HG03175 (cell line): Measurements from ENCODE around the gene DNMT1.

Source experiments
- ATAC-seq: cut with Tn5 transposase; IDR thresholded peaks from one replicate; pipeline ENCODE4 v1.9.1; 2021; ENCODE audit warnings: mild to moderate bottlenecking, moderate library complexity; ENCODE audit not compliant: unreplicated experiment

DNMT1 gene

DNA sequence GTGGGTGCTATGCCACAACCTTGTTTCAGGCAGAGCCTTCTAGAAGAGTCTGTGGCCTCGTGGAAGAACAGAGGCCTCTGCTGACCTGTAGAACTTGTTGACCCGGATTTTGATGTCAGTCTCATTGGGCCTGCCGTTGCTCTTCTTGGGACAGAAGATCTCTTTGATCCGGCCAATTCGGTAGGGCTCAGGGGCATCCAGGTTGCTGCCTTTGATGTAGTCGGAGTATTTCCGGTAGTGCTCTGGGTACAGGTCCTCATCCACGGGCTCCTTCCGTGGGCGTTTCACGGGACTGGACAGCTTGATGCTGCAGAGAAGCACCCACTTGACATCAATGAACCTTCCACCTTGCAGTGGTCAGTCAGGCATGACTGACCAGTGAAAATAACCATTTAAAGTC, 51.1 kb downstream of the DNMT1 start:
- no peak for ATAC-seq

DNA sequence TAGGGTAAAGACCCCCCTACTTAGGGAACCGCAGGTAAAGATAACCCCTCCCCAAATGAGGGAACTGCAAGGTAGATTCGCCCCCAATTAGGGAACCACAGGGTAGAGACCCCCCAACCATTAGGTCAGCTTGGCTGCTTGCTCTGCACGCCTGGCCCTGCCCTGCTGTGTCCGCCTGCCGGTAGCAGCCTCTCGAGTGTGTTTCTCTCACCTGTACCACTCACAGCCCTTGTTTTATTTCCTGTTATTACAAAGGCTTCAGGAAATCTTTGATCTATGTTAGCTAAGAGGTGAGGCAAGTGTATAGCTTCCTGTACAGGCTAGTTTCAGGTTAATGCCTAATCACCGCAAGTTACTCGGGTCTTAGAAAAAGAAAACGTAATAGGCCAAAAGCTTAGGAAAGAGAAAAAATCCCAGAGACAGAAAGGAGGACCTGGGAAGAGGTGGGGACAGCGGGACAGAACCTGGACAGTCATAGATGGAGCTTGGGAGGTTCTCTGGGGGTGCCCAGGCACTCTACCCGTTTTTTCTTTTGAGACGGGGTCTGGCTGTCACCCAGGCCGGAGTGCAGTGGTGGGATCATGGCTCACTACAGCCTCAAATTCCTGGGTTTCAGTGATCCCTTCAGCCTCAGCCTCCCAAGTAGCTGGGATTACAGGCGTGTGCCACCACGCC, 51.9 kb downstream of the DNMT1 start:
- ATAC-seq = no peak

DNA sequence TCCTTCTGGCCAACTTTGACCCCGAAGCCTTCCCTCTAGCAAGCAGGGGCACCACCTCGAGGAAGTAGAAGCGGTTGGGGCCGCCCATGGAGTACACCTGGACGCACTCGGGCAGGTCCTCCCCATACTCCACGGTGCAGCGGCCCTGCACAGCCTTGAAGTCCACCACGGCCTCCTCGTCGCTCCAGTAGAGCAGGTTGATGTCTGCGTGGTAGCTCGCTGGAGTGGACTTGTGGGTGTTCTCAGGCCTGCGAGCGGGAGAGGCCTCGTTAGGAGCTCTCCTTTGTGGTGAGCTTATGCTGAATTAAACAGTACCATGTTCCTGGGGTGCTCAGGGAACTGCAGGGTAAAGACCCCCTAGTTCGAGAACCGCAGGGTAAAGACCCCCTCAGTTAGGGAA, 52.8 kb downstream of the DNMT1 start:
- ATAC-seq = no peak

GRCh38 chr19:10141479-10141878, 53.3 kb downstream of the DNMT1 start:
- no peak for ATAC-seq

- ATAC-seq = no peak
These were observed 54.8 kb downstream of the DNMT1 start for GRCh38 chr19:10139952-10140351.

- ATAC-seq = no peak
These were observed 55.6 kb downstream of the DNMT1 start for GRCh38 chr19:10138879-10139795.

- ATAC-seq = no peak
These were observed 56.7 kb downstream of the DNMT1 start for GRCh38 chr19:10137751-10138682.

DNA sequence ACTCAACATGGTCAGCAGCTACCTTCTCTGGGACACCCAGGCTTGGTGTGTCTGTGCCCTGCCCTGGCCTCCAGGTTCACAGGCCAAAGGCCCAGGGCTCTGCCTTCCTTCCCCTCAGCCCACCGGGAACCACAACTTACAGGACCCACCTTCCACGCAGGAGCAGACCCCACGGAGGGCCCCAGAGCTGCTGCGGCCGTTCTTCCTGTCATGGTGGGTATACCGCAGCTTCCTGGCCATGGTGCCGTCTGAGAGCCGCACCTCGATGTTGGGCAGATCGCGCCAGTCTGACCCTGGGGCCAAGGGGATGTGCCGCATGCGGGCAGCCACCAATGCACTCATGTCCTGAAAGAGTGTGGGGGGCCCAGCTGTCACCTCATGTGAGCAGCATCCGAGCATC, 57.8 kb downstream of the DNMT1 start:
- ATAC-seq = no peak

DNA sequence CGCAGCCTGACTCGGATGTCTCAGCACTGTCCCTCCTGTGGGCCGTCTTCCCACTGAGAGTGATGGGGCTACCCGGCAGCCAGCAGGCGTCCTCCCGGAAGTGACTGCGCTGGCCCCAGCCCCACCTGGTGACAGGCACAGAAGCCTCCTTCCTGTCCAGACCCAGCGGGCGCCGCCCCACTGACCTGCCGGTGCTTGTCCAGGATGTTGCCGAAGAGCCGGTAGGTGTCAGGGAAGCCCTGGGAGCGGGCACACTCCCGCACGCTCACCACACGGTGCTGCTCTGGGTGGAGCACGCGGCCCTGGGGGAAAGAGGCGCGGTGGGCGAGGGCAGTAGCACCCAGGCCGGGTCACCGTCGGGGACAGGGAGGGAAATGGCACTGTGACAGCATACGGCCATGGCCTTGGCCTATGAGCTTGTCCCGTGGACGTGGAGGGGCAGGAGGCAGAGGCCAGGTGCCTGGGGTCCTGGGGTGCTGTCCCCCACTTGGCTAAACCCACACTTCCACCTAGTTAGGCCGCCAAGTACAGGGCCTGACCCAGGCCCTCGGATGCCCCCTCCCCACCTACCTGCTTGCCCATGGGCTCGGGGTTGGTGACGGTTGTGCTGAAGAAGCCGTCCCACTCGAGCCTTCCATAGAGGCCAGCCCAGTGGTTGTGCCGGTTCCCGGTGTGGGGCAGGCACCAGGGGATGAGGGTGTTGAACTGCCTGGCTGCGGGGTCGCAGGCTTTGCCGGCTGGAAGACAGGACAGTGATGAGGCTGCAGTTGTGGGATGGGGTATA, 59.0 kb downstream of the DNMT1 start:
- no peak for ATAC-seq

DNA sequence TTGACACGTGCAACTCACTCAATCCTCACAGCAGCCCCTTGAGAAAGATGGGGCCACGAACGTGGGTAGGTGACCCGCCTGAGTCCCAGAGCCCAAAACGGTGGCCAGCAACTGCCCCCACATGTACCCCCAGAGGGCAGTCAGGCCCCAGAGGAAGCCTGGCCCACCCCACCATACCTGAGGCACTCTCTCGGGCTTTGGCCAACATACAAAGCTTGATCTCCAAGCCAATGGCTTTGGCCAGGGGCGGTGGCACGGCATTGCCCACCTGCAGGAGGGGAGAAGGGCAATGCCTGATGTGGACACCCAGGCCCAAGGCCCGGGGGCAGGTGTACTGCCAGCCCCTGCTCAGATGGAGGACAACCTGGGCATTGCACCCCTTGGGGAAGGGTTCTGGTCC, 60.7 kb downstream of the DNMT1 start:
- no peak for ATAC-seq

DNA sequence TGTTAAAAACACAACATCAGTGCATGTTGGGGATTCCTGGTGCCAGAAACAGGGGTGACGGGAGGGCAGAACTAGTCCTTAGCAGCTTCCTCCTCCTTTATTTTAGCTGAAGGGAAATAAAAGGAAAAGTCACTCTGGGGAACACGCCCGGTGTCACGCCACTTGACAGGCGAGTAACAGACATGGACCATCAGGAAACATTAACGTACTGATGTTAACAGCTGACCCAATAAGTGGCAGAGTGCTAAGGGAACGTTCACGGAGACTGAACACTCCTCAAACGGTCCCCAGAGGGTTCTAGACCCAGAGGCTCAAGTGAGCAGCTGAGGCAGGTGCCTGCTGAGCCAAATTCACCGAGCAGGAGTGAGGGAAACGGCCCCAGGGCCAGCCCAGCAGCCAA, 61.2 kb downstream of the DNMT1 start:
- ATAC-seq = no peak

DNA sequence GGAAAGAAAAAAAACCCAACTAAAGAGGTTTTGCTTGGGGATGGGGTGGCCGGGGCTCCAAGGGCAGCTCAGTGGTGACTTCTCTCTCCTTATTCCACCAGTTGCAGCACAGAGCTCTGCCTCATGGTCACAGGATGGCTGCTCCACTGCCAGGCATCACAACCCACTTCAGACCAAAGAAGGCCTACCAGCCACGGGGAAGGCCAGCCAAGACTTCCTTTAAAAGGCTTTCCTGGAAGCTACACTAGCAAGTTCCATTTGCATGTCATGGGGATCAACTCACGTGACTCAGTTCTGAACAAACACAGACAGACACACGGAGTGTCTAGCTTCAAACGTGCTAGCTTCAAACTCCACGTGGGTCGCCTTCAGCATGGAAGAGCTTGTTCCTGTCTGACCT, 61.8 kb downstream of the DNMT1 start:
- no peak for ATAC-seq

DNA sequence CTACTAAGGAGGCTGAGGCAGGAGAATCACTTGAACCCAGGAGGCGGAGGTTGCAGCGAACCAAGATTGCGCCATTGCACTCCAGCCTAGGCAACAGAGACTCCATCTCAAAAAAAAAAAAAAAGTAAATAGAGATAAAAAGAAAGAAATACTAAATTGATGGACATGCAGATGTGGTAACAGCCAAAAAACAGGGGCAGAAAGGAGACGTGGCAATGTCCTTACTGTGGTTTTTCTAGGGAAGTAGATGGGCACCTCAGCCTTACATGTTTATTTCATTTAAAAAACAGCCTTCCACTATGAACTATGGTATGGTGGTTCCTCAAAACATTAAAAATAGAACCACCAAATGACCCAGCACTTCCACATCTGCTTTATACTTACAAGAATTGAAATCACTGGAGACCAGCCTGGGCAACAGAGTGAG, 68.5 kb downstream of the DNMT1 start:
- no peak for ATAC-seq

DNA sequence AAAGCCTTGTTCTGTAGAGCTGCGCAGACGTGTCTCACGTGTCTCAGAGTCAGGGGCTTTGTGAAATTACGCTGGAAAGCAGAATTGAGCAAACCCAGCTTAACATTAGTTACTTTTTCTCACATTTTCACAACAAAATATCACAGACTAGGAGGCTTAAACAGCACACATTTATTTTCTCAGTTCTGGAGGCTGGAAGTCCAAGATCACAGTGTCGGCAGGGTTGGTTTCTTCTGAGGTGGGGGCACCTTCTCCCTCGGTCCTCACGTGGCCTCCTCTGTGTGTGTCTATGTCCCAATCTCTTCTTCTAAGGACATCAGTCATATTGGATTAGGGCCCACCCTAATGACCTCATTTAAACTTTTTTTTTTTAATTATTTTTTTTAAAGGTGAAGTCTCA, 70.3 kb downstream of the DNMT1 start:
- no peak for ATAC-seq

GRCh38 chr19:10122045-10122444, 72.7 kb downstream of the DNMT1 start:
- ATAC-seq = no peak

DNA sequence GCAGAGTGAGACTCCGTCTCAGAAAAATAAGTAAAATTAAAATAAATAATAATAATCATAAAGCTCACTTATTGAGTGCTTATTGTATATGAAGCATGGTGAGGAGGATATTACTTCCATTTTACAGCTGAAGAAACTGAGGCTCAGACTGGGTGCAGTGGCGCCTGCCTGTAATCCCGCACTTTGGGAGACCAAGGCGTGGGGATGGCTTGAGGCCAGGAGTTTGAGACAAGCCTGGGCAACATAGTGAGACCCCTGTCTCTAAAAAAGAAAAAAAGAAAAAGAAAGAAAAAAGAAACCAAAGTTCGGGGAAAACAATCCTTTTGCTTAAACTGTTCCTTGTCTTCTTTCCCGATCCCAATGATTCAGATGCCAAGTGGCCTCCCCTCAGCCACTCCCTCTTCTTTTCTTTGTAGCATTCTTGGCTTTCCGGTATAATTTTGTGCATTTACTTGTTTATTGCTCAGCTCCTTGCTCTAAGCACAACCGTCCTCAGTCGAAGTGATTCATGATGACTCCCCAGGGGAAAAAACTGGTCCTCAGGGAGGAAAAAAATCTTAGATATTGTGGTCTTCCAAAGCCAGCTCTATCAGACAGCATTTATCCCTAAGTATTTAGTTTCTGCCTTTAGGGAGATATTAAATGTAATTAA, 74.1 kb downstream of the DNMT1 start:
- no peak for ATAC-seq

GRCh38 chr19:10118960-10119359, 75.8 kb downstream of the DNMT1 start:
- no peak for ATAC-seq

GRCh38 chr19:10116866-10117616, 77.7 kb downstream of the DNMT1 start:
- no peak for ATAC-seq
